GM18507 (cell line): ENCODE measurements around the gene PCDHB14.
"Not testable (repeated sequence)": the region's sequence is repeated elsewhere in the genome, so short reads cannot be mapped to it uniquely, and the experiment has no call there.

Experiments used
- DNase-seq: peaks from one replicate; pipeline ENCODE4 v3.0.0; 2011; ENCODE audit warnings: low read depth; ENCODE audit not compliant: insufficient read length; ENCODE audit errors: extremely low spot score
- FAIRE-seq: peaks from 2 replicates; lab custom pipeline; 2011; peaks lifted over from hg19 to GRCh38; lab: Jason Lieb, UNC

The PCDHB14 gene

GRCh38 chr5:141201646-141202045, 21.5 kb upstream of the PCDHB14 start:
- not testable (repeated sequence) for DNase-seq, FAIRE-seq

- no peak for FAIRE-seq
- DNase-seq, result no peak
Observed at GRCh38 chr5:141208478-141208877, 14.7 kb upstream of the PCDHB14 start, which contains the start of gene PCDHB12. Gene PCDHB12 (plus strand): TSS chr5:141208719. CDS start chr5:141208908, 189 bp downstream.

- FAIRE-seq, DNase-seq: not testable (repeated sequence)
Observed at GRCh38 chr5:141210281-141210680, 12.9 kb upstream of the PCDHB14 start.

- not testable (repeated sequence) for DNase-seq, FAIRE-seq
Observed at GRCh38 chr5:141210849-141211248, 12.3 kb upstream of the PCDHB14 start.

- FAIRE-seq, DNase-seq: not testable (repeated sequence)
Observed at GRCh38 chr5:141213656-141214339, 9.3 kb upstream of the PCDHB14 start, which contains the start of gene PCDHB13. Gene PCDHB13 (plus strand): TSS chr5:141213919. CDS start chr5:141214124, 205 bp downstream.

GRCh38 chr5:141214583-141214982, 8.6 kb upstream of the PCDHB14 start:
- DNase-seq, FAIRE-seq: not testable (repeated sequence)

- not testable (repeated sequence) for FAIRE-seq, DNase-seq
Observed at GRCh38 chr5:141215504-141215903, 7.6 kb upstream of the PCDHB14 start.

- FAIRE-seq, DNase-seq: not testable (repeated sequence)
Observed at GRCh38 chr5:141216035-141216434, 7.1 kb upstream of the PCDHB14 start.

- DNase-seq, FAIRE-seq: not testable (repeated sequence)
Observed at GRCh38 chr5:141224844-141225243, 1.7 kb downstream of the PCDHB14 start.

GRCh38 chr5:141225421-141225820, 2.3 kb downstream of the PCDHB14 start:
- not testable (repeated sequence) for DNase-seq, FAIRE-seq

- FAIRE-seq (no peak), DNase-seq (no peak)
Observed at GRCh38 chr5:141234109-141234667, 11.0 kb downstream of the PCDHB14 start.

GRCh38 chr5:141235922-141236321, 12.8 kb downstream of the PCDHB14 start:
- not testable (repeated sequence) for FAIRE-seq, DNase-seq

- FAIRE-seq, result no peak
Observed at GRCh38 chr5:141236516-141237313, 13.6 kb downstream of the PCDHB14 start.

GRCh38 chr5:141241496-141241895, 18.4 kb downstream of the PCDHB14 start:
- DNase-seq, result no peak

More at GRCh38 chr5:141236516-141237313, 13.6 kb downstream of the PCDHB14 start:
- no peak for DNase-seq

GRCh38 chr5:141245250-141245717, 22.1 kb downstream of the PCDHB14 start, which contains the start of gene PCDHB15:
Gene PCDHB15 (plus strand): TSS chr5:141245395. CDS start chr5:141245579, 184 bp downstream.
- DNase-seq (no peak), FAIRE-seq (no peak)

More at GRCh38 chr5:141241496-141241895, 18.4 kb downstream of the PCDHB14 start:
- no peak for FAIRE-seq

- FAIRE-seq, DNase-seq: not testable (repeated sequence)
Observed at GRCh38 chr5:141246971-141247370, 23.8 kb downstream of the PCDHB14 start.

- FAIRE-seq, DNase-seq: not testable (repeated sequence)
Observed at GRCh38 chr5:141247434-141247833, 24.3 kb downstream of the PCDHB14 start.

- FAIRE-seq, result no peak
- no peak for DNase-seq
Observed at GRCh38 chr5:141250576-141250975, 27.4 kb downstream of the PCDHB14 start.

- FAIRE-seq, result no peak
Observed at GRCh38 chr5:141258464-141258863, 35.3 kb downstream of the PCDHB14 start.

More at GRCh38 chr5:141258464-141258863, 35.3 kb downstream of the PCDHB14 start:
- DNase-seq, result no peak
